HG03575 (cell line): Measurements from ENCODE around the gene BUB1B.
"Not testable (repeated sequence)": the region's sequence is repeated elsewhere in the genome, so short reads cannot be mapped to it uniquely, and the experiment has no call there.

Experiments used
- ATAC-seq: cut with Tn5 transposase; IDR thresholded peaks from one replicate; pipeline ENCODE4 v1.9.1; 2021; ENCODE audit not compliant: unreplicated experiment, insufficient number of reproducible peaks, low FRiP score; ENCODE audit errors: extremely low read depth

The BUB1B gene

DNA sequence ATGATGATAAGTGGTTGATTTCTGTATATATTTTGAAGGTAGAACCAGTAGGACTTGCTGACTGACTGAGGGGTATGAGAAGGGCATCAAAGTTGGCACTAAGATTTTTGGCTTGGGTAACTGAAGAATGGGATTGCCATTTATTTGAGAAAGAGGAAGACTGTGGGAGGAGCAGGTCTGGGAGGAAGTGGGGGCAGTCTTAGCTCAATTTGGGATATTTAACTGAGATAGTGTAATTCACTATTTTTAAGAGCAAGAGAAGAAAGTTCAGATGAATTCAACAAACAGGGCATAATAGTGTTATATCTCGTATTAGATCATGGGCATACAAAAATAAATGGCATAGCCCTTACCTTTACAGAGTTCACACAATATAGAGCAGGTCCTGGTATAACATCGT lies 1.7 kb downstream of the BUB1B start:
- ATAC-seq: no peak

DNA sequence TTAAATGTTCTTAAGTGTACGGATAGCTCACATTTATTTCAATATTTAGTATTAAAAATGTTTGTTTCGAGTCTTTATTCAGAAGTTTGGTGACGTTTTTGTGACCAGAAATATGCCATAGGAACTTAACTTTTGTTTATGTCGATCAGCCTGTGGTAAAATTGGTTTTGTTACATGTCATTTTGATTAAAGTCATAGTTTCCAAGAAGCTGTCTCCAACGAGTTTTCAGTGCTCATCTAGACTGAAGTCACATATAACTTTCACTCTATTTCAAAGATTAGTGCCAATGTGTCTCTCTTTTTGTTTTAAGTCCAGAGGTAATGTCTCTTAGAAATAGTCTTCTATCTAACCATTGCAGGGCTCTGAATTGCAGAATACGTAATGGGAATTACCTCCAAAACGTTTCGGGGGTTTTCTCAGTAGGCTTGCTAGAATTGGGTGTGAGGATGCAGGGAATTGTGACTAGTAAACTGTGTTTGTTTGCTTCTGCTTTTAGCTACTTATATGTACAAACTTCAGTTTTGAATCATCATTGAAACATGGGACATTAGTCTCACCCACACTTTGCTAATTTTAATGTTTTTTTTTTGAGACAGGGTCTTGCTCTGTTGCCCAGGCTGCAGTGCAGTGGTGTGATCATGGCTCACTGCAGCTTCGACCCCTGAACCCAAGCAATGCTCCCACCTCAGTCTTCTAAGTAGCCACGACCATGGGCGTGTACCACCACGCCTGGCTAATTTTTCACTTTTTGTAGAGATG lies 3.0 kb downstream of the BUB1B start:
- ATAC-seq: no peak

DNA sequence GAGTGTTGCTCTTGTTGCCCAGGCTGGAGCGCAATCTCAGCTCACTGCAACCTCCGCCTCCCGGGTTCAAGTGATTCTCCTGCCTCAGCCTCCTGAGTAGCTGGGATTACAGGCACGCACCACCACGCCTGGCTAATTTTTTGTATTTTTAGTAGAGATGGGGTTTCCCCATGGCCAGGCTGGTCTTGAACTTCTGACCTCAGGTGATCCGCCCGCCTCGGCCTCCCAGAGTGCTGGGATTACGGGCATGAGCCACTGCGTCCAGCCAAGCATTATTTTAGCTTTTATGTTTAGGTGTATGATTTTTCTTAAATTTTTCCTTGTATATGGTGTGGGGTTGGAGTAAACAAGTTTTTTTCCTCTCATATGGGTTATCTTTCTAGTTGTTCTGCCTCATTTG lies 6.5 kb downstream of the BUB1B start:
- not testable (repeated sequence) for ATAC-seq

DNA sequence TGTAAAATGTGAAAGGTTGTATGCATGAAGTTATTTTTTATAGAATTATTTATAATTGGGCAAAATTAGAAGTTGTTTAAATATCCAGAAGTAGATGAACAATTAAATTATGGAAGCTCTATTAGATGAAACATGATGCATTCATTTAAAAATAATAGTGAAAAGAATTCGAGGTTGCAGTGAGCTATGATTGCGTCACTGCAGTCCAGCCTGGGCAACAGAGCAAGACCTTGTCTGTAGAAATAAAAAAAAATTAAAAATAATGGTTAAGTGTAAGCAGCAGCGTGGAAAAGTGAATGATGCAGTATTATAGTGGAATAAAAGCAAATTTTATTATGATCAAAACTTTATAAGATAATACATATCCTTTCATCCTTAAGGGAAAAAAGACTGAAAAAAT lies 14.3 kb downstream of the BUB1B start:
- no peak for ATAC-seq

DNA sequence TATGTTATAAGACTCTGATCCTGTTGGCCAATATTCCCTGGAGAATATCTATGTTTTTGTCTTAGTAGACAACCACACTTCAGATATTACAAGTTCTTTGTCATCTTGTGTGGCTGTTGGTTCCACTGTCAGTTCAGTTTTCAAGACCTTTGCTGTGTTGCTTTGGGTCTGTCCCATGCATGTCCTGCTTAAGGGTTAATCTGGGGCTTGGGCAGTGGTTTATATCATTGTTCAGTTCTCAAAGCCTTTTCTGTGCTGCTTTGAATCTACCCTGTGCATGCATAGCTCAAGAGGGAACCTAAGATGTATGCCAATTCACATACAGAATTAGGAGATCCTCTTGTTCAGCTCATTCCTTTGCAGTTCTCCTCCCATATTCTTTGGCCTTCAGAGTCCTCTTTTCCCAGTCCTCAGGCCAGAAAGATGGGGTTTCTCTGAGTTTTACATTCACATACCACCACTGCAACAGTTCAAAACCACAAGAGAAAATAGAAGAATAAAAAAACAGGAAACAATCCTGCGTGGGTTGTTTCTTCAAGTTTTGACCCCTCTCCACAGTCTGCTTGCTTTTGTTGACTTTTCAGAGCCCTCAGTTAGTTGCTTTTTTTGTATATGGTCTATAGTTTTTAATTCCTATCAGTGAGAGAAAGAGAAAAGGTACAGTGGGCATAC lies 21.6 kb downstream of the BUB1B start:
- ATAC-seq: no peak

DNA sequence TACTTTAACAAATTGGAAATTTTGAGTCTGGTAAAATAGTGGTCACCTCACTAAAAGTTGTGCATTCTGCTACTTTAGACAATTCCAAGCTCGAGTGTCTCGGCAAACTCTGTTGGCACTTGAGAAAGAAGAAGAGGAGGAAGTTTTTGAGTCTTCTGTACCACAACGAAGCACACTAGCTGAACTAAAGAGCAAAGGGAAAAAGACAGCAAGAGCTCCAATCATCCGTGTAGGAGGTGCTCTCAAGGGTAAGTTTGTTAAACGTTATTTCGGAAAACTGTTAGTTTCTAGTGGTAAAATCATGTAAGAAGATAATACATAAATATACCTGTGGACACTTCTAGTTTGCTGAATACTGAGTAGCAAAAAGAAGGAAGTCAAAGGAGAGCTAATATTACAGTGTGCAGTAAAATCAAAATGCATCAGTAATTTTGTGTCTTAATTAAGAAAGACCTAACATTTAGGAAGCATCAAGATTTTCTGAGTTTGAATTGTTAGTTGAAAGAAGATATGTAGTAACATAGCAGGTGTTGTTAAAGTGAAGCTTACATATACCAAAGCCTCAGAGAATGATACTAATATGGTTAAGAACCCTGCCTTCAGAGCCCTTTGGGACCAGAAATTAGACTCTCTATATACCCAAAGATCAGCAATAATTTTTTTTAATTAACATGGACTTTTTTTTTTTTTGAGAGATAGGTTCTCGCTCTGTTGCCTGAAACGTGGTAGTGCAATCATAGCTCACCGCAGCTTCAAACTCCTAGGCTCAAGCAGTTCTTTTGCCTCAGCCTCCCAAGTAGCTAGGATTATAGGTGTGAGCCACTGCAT lies 23.0 kb downstream of the BUB1B start:
- ATAC-seq: no peak

DNA sequence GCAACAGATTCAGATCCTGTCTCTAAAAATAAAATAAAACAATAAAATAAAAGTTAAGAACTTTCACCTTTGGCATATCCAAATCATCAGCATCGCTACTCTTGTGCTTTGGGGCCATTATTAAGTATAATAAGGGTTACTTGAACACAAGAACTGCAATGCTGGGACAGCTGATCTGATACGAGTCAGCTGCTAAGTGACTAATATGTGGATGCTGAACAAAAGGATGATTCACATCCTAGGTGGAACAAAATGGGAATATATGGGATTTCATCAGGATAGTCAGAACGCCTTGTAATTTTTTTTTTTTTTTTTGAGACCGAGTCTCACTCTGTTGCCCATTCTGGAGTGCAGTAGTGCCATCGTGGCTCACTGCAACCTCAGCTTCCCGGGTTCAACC lies 29.7 kb downstream of the BUB1B start:
- no peak for ATAC-seq

DNA sequence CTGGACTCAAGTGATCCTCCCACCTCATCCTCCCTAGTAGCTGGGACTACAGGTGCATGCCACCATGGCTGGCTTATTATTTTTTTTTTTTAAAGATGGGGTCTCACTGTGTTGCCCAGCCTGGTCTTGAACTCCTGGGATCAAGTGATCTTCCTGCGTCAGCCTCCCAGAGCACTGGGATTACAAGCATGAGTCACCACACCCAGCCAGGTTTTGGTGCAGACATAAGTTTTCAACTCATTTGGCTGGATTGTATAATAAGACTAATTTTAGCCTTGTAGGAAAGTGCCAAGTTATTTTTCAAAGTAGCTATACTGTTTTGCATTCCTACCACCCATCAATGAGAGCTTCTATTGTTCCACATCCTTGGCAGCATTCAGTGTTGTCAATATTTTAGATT lies 32.1 kb downstream of the BUB1B start:
- ATAC-seq: no peak

DNA sequence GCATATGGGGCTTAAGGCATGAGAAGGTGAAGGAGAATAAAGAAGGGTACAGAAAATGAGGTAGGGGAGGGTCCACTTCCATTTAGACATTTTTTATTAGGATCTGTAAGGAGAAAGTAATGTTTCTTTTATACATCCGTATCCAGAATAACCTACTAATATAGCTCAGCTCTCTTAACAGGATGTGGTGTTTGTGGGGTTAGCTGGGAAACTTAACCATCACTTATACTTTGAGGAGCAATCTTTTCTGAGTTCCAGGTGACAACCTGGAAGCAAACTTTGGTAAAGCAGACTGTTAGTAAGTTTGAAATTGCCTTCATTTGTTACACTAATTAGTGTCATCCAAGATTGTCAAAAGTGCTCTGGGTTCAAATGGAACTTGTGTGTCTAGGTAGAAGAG lies 36.6 kb downstream of the BUB1B start:
- ATAC-seq: no peak

DNA sequence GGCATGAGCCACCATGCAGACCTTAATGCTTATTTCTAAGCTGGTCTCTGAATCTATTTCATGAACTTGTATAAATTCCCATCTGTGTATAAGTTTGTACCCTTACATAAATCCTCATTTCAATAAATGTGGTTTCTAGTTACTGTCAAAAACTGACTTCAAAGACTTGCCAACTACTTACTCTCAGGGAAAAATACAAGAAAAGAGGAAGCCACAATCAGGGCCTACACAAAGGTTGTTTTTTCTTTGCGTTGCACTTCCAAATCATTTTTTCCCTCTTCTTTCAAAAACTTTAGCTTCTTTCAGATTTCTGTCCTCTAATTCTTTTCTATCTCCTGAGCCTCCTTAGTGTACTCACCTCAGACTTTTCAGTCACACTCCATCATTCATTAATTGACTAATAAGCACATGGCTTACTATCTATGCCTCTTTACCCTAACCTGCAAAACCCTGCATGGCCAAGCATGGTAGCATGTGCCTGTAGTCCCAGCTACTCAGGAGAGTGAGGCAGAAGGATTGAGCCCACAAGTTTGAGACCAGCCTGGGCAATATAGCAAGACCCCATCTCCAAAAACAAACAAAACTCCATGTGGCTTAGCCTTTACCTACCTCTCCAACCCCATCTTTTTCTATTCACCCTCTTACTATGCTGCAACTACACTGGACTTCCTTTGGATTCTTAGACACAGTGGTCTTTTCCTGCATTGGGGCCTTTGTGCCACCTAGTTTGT lies 37.7 kb downstream of the BUB1B start:
- no peak for ATAC-seq

DNA sequence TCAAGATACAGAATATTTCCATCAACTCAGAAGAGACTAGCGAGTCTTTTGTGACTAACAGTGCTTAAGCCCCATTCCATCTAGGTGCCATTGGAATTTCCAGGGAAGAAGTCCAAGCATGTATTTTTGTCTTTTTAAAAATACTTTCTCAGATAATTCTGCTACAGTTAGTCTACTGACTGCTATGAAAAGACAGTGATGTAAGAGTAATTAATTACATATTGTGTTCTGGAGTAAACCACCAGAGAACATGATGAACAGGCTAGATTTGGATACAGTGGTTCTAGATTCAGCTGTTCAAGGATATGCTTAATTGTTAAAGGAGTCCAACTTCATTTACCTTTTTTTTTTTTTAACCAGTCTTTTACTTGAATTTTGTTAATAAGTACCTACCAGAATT lies 43.2 kb downstream of the BUB1B start:
- no peak for ATAC-seq

DNA sequence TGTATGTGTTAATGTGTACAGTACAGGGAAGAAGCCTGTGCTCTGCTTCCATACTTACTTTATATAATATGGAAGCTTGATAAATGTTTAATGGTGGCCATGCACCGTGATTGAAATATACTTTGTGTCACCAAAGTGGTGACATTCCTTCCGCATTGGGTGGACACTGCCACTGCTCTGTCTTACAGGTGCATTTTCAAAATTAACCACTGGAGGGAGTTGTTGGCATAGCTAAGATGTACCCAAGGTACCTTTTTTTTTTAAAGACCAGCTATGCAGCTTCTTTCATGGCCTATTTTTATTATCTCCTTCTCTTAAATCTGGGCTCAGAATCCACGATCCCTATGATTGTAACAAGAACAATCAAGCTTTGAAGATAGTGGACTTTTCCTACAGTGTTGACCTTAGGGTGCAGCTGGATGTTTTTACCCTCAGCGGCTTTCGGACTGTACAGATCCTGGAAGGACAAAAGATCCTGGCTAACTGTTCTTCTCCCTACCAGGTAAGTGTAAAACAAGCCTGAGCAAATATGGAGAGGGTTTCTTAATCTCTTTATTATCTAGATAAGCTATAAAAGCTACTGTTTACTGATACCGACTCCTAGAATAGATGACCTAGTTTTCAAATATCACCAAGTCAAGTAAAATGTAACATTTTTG lies 56.4 kb downstream of the BUB1B start:
- ATAC-seq: no peak

DNA sequence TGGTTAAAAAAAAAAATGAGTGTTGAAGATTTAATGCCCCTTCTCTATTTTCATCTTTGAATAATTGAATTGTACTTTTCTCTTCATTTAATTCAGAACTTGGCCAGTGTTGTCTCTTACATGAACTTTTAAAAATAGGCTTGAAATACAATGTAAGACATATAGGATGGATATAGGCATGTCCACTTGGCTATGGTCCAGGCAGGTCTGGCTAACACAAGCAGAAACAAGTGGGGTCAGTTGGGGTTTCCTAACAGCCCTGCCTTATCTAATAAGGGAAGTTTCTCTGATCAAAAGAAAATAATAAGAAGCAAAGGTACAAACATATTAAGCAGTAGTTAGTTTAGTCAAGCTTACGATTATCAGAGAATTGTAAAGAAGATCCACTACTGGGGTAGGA lies 58.9 kb downstream of the BUB1B start:
- no peak for ATAC-seq

DNA sequence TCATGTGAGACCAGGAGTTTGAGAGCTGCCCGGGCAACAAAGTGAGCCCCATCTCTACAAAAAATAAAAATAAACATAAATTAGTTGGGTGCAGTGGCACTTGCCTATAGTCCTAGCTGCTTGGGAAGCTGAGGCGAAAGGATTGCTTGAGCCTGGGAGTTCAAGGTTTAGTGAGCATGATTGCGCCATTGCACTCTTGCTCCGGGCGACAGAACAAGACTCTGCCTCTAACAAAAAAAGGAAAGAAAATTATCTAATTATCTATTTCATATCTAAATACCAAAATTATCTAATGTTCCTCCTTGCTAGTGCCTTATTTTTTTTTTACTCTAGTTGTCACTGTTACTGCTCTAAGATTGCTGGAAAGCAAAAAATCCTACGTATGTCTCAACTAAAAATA lies 61.3 kb downstream of the BUB1B start:
- no peak for ATAC-seq

DNA sequence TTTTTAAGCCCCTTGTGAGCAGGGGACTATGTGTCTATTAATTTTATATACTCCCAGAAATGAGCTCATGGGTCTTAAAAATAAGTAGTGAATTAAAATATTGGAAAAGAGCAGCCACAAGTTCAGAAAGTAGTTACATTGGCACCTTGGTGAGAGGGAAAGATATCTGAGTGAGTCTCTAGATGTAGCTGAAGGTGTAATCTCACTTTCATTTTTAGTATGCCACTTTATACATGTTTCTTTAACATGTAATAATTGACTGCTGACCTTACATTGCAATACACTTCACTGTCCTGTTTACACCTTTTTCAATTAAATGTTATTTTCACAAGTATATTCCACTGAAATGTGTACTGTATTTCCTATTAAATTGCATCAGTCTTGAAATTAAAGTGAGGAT lies 65.9 kb downstream of the BUB1B start:
- no peak for ATAC-seq

DNA sequence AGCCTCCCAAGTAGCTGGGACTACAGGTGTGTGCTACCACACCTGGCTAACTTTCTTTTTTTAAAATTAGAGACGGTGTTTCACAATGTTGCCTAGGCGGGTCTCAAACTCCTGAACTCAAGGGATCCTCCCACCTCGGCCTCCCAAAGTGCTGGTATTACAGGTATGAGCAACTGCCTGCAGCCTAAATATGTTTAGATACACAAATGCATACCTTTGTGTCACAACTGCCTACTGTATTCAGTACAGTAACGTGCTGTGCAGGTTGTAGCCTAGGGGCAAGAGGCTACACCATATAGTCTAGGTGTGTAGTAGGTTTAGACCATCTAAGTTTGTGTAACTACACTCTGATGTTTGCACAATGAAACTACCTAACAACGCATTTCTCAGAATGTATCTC lies 68.4 kb downstream of the BUB1B start:
- ATAC-seq: no peak

DNA sequence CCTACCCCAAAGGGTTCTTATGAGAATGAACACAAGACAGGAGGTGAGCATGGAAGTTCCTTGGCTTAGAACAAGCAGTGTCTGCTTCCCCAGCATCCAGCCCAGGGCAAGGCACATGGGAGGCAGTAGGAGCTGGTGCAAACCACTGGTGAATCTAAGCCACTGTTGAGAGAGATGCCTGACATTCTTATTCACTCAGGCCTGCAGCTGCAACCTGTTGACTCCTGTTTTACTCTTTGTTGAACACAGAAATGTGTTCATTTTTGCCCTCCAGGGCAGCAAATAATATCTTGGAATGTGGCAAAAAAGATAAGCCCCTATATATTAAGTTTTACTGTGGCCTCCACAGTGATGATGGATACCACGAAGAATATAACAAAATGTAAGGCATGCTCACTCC lies 69.1 kb downstream of the BUB1B start:
- no peak for ATAC-seq

DNA sequence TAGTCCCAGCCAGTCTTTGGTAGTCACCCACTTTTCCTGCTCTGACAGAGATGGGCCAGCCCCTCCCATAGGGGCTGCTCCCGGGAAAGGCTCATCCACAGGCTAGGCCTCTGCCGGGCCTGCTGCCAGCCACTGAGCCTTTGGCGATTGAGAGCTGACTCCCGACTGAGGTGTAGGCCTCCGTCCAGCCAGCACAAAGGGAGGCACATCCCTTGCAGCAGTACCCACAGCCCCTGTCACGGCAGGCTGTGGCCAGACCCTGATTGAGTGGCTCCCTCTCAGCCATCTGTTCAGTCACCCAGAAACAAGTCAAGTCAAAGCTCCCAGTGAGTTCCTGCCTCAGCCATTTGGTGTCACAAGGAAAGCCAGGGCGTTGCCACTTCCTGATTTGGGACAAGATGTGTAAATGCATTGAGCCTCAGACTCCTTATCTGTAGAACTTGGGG lies 71.8 kb downstream of the BUB1B start:
- no peak for ATAC-seq
